Suppressor macrophage treated with lipopolysaccharide for 1 hour (primary cell): Measurements from ENCODE around the gene NBEA.

Experiments used
- DNase-seq, 3 donors: peaks; one replicate each; pipeline ENCODE4 v3.0.0-alpha.2; 2020 to 2022

The NBEA gene

GRCh38 chr13:35191883-35192282, 249.8 kb downstream of the NBEA start:
- DNase-seq = no peak

- no peak for DNase-seq
These were observed 256.6 kb downstream of the NBEA start for GRCh38 chr13:35198613-35199200.

DNA sequence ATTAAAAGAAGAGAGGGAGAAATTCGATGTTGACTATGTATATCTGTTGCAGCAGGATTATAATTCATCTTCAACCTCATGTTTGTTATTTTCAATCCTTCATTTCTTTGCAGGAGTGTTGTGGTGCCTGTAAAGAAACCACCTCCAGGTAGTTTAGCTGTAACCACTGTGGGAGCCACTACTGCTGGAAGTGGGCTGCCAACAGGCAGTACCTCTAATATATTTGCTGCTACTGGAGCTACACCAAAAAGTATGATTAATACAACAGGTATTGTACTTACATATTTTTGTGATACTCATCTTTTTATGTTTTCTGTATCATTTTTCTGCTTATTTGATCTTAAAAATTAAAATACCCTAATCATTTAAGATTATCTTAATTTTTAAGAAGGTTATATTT, 266.5 kb downstream of the NBEA start:
- DNase-seq = no peak

DNA sequence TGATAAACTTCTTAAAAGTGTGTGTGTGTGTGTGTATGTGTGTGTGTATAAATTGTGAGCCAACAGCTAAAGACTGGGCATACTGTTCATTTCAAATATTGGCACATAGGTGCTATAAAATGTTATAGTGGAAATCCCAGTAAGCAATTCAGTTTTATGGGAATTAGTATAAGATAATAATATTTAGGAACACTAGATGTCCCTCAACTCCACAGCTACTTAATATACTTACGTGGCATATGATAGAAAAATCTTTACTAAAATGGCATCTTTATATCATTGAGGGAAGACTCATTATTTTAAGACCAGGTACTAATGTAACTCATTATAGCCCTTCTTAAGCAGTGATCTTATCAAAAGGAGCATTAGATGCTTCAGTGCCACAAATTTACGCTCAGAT, 268.2 kb downstream of the NBEA start:
- DNase-seq = peak in 1 of 3 donors; percentile 1

- no peak for DNase-seq
These were observed 269.9 kb downstream of the NBEA start for GRCh38 chr13:35211949-35212348.

- DNase-seq = no peak
These were observed 271.8 kb downstream of the NBEA start for GRCh38 chr13:35213911-35214310.

GRCh38 chr13:35216131-35216530, 274.1 kb downstream of the NBEA start:
- DNase-seq = no peak

GRCh38 chr13:35219021-35219420, 277.0 kb downstream of the NBEA start:
- DNase-seq = no peak

DNA sequence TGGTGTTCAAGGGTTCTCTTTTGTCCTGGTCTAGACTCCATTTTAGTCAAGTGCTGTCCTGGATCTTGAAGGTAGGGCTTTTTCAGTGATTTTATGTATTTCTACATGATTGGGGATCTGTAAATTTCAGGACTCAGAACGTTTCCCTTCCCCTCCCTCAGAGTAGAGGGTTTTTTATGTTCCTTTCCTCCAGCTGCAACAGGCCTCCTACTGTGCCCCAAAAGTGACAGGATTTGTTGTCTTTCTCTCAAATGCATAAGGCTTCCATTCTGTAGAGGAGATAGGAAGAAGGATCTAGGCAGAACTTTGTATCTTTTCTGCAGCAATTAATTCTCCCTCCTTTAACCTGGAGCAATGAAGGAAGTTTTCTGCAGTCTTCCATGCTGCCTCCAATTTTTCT, 283.1 kb downstream of the NBEA start:
- no peak for DNase-seq

- DNase-seq = no peak
These were observed 283.5 kb downstream of the NBEA start for GRCh38 chr13:35225582-35225981.

- DNase-seq = no peak
These were observed 286.5 kb downstream of the NBEA start for GRCh38 chr13:35228536-35228935.

GRCh38 chr13:35231426-35231825, 289.4 kb downstream of the NBEA start:
- no peak for DNase-seq

- DNase-seq = no peak
These were observed 296.2 kb downstream of the NBEA start for GRCh38 chr13:35238274-35238673.

GRCh38 chr13:35252536-35253205, 310.6 kb downstream of the NBEA start:
- DNase-seq = no peak

DNA sequence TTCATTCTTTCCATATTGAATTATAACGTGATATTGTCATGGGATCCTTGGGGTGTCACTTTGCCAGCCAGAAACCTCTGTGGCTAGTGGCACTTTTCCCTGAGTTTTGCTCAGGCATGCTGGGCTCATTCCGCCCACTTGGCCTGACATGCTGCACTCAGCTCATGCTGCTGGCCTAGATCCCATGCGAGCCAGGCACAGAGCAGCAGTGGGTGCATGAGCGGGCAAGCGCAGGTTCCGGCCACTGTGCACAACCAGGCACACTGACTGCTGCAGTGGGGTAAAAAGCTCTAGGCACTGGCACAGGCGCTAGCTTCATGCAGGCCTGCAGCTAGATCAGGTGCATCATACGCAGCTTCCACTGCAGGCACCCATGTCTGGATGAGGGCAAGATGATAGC, 313.2 kb downstream of the NBEA start:
- DNase-seq = no peak

DNA sequence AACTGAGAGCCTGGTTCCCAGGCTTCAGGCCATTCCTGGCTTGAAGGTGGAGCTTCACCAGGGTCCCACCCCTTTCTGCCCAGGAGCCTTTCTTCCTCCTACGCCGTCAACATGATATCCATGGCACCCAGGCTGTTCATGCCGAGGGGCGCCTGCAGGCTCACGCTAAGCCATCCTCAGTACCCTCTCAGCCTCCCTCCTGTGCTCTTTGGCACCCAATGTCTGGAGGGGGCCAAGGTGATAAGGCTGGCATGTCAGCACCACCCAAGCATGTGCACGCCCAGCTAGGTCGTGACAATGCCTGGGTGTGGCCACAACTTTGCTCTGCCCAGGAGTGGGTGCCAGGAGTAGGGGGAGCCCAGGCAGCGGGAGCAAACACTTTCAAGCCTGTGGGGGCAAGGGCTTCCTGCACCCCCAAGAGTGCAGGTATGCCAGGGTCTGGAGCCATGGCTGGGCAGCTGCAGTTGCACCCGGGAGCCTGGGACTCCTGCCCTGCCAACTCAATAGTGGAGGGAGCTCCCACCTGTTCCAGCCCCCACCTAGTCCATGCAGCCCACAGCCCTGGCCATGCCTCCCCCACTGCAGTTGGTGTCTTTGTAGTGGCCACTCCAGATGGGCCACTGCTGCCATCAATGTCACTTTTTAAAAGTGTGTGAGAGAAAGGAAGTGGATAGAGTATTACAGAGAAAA, 314.5 kb downstream of the NBEA start:
- DNase-seq = no peak

GRCh38 chr13:35260316-35260715, 318.2 kb downstream of the NBEA start:
- DNase-seq = no peak

DNA sequence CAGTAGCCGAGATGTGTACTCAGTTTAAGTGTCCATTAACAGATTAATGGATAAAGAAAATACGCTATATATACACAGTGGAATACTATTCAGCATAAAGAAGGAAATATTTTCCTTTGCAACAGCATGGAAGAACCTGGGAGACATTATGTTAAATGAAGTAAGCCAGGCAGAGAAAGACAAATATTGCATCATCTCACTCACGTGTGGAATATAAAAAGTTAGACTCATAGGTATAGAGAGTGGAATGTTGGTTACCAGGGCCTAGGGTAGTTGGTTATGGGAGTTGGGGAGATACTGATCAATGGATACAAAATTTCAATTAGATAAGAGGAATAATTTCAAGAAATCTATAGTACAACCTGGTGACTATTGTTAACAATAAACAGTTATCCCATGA, 324.3 kb downstream of the NBEA start:
- DNase-seq = no peak

- DNase-seq = no peak
These were observed 336.8 kb downstream of the NBEA start for GRCh38 chr13:35278917-35279316.

DNA sequence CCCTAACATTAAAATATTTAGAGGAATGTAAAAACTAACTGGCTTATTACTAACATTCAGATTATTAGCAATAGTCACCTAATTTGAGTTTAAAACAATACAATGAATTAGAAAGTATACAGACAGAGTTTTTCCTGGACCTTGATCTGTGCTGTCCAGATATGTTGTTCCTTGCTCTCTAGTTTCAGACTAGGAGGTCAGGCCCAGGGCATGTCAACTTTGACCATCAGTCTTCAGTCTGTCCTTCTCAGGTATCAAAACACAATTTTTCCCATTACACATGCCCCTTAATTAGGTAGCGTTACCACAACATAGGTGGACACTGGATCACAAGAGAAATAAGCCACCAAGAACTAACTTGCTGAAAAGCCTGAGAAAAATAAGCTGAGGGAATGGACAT, 337.4 kb downstream of the NBEA start:
- DNase-seq = no peak

- no peak for DNase-seq
These were observed 341.8 kb downstream of the NBEA start for GRCh38 chr13:35283856-35284255.

GRCh38 chr13:35285677-35286076, 343.6 kb downstream of the NBEA start:
- no peak for DNase-seq

DNA sequence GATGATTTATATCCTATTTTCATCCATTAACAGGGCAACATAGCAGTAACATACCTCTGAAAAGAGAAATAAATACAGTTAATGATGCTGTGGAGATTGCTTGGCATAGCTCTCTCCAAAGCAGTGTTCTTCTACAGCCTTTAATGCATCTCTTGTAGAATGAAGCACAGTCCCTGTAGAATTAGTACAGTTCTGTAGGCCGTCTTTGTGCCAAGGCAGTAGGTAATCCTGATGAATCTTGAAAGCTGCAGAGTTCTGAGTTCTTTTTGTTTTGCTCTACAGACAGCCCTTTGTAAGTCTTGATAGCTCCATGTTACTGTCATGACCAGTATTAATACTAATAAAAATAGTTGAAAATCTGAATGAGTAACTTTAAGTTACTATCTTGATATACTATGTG, 350.3 kb downstream of the NBEA start:
- no peak for DNase-seq

DNA sequence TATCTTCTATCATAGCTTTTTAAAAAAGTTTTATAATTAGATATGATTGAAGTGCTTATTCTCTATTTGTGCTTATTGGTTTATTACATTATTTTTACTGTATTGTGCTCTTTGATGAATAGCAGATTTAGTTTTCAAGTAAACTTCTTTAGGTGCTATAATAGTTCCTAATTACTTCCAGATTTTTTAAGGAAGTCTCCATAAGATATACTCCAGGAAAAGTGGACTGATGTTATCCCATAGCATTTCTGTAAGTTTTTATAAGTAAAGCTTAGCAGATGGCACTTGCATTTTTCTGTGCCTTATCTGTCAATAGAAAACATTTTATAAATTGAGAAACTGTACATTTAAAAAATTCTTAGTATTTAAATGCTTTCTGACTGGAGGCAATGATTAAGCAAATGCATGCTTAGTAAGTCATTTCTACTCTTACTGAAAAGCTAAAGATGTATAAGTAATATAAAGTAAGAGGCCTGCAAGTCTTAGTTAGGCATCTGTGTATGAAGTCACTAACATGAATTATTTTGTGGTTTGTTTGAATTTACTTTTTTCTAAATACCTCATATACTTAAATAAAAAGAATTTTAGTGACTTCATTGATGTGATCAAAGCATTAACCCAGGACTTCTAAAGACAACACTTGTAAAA, 351.6 kb downstream of the NBEA start:
- DNase-seq = no peak
